Esophagus (tissue), 2 donors: ENCODE measurements around the gene SPINT2. TPM values are rescaled to one million over a fixed set of nuclear protein-coding genes. Genes with fewer than 3 reads are reported as not detected.

Source experiments
- H3K27ac ChIP-seq, 2 donors: one replicate each; pipeline ENCODE4 v1.5.1; 2013; ENCODE audit warnings: low read depth in 2 of 2, mild to moderate bottlenecking in 2 of 2, inconsistent platforms in 1 of 2, low read length in 1 of 2, moderate library complexity in 1 of 2
- H3K27me3 ChIP-seq, 2 donors: one replicate each; pipeline ENCODE4 v1.6.1; 2013; ENCODE audit warnings: low read length in 2 of 2, control low read depth in 1 of 2, mild to moderate bottlenecking in 1 of 2; ENCODE audit not compliant: insufficient read depth in 2 of 2, control insufficient read depth in 1 of 2
- H3K36me3 ChIP-seq, 2 donors: one replicate each; pipeline ENCODE4 v1.6.1; 2013; ENCODE audit warnings: low read length in 1 of 2; ENCODE audit not compliant: control insufficient read depth in 2 of 2, insufficient read depth in 2 of 2
- H3K4me1 ChIP-seq, 2 donors: one replicate each; pipeline ENCODE4 v1.6.1; 2013; ENCODE audit warnings: low read length in 1 of 2; ENCODE audit not compliant: control insufficient read depth in 2 of 2, insufficient read depth in 2 of 2
- H3K4me3 ChIP-seq, 2 donors: one replicate each; pipeline ENCODE4 v1.5.1; 2013; ENCODE audit warnings: low read length in 2 of 2, mild to moderate bottlenecking in 2 of 2, low read depth in 1 of 2, moderate library complexity in 1 of 2
- H3K9me3 ChIP-seq, 2 donors: one replicate each; pipeline ENCODE4 v1.6.1; 2013; ENCODE audit warnings: mild to moderate bottlenecking in 2 of 2, low read depth in 1 of 2, low read length in 1 of 2, moderate library complexity in 1 of 2; ENCODE audit not compliant: control insufficient read depth in 2 of 2, insufficient read depth in 1 of 2
- WGBS, 2 donors: extraction: QIAGEN DNeasy Blood & Tissue Kit; methylation state at CpG; one replicate each; pipeline ENCODE4 v1.1.7; 2013; 5-methylcytosine and 5-hydroxymethylcytosine counted together
- polyA plus RNA-seq, 2 donors: library from polyadenylated mRNA; stranded (reverse); fragments of 200-250 nt; gene quantifications; one replicate each; pipeline ENCODE4 v1.2.3, GENCODE V29; 2013
- donor health status: healthy with polysubstance abuse.
- donor health status: Bipolar disorder and iron deficiency.

The SPINT2 gene
- polyA plus RNA-seq, 2 donors = 230 to 334 TPM

DNA sequence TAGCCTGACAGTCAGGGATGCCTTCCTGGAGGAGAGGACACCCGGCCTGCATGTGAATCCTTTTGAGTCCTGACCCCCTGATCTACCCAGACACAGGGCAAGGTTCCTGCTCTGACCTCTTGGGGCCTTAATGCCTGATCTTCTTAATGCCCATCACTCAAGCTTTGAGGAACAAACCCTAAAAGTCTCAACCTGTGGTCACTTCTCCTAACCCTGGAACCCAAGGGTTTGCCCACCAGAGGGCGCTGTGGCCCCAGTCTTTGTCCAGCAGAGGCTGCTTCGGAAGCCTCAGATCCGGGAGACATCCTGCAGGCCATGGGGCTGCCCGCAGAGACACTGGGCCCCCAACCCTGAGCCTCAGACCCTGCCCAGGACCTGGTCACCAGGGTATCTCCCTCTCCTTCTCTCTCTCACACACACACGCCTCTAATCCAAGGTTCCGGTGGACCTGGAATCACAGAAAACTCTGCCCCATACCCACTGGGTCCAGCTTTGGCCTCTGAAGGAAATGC lies 30.6 kb upstream of the SPINT2 start:
- H3K9me3 ChIP-seq = no peaks in the 10 kb centered on the region
- H3K4me3 ChIP-seq = no peak overlapping the region
- peaks cover 5% of the 10 kb centered on the region in 2 donors for H3K4me1 ChIP-seq
- peaks cover 0 to 11% of the 10 kb centered on the region in 2 donors for H3K27me3 ChIP-seq
- H3K36me3 ChIP-seq = no peaks in the 10 kb centered on the region
- no peak overlapping the region for H3K27ac ChIP-seq
- WGBS, 2 donors = 29 to 32% methylated on average over 7 of the region's 7 CpGs

DNA sequence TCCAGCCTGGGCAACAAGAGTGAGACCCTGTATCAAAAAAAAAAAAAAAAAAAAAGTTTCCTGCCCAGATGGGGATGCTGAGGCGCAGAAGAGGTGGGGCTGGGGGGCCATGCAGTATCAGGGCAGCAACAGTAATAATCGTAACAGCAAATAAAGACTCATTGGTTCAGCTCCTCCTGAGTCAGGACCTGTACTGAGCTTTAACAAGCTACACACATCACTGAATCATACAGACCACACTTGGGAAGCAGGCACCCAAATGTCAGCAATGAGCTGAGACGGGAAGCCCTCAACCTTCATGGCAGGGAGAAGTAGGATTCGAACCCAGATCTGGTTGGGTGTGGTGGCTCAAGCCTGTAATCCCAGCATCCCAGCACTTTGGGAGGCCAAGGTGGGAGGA lies 29.8 kb upstream of the SPINT2 start:
- no peak overlapping the region for H3K27ac ChIP-seq
- H3K36me3 ChIP-seq = no peaks in the 10 kb centered on the region
- H3K4me1 ChIP-seq = no peaks in the 10 kb centered on the region
- 84 to 90% methylated on average over 4 of the region's 4 CpGs for WGBS, 2 donors
- peaks cover 0 to 5% of the 10 kb centered on the region in 2 donors for H3K27me3 ChIP-seq
- H3K4me3 ChIP-seq = no peak overlapping the region
- H3K9me3 ChIP-seq = no peaks in the 10 kb centered on the region

DNA sequence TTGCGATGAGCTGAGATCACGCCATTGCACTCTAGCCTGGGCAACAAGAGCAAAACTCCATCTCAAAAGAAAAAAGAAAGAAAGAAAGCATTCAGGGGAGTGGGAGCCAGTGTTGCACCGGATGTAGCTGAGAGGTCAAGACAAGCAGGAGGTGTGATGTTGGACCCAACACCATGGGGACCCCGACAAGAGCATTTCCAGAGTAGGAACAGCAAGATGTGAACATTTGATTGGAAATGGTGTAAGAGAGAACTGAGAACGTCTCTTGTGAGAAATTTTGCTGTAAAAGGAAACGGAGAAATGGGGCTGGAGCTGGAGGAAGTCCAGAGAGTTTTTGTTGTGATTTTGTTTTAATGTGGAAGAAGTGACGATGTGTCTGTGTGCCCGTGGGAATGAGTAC lies 24.6 kb upstream of the SPINT2 start:
- no peak overlapping the region for H3K4me3 ChIP-seq
- H3K9me3 ChIP-seq = no peaks in the 10 kb centered on the region
- H3K27me3 ChIP-seq = no peaks in the 10 kb centered on the region
- H3K4me1 ChIP-seq = peaks cover 0 to 3% of the 10 kb centered on the region in 2 donors
- no peak overlapping the region for H3K27ac ChIP-seq
- no peaks in the 10 kb centered on the region for H3K36me3 ChIP-seq
- 63 to 68% methylated on average over 8 of the region's 8 CpGs for WGBS, 2 donors

DNA sequence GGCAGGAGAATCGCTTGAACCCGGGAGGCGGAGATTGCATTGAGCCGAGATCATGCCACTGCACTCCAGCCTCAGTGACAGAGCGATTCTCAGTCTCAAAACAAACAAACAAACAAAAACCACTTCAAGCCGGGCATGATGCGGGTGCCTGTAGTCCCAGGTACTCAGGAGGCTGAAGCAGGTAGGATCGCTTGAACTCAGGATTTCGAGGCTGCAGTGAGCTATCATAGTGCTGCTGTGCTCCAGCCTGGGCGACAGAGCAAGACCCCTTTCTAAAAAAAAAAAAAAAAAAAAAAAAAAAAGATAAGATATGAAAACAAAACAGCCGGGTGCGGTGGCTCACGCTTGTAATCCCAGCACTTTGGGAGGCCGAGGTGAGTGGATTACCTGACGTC lies 21.1 kb upstream of the SPINT2 start:
- Histone ChIP-seq H3K9me3 (no peaks in the 10 kb centered on the region), H3K27ac (no peak overlapping the region), H3K4me1 (peaks cover 0 to 3% of the 10 kb centered on the region in 2 donors), H3K36me3 (no peaks in the 10 kb centered on the region), H3K27me3 (no peaks in the 10 kb centered on the region), H3K4me3 (no peak overlapping the region)
- WGBS, 2 donors = 60 to 67% methylated on average over 15 of the region's 15 CpGs

DNA sequence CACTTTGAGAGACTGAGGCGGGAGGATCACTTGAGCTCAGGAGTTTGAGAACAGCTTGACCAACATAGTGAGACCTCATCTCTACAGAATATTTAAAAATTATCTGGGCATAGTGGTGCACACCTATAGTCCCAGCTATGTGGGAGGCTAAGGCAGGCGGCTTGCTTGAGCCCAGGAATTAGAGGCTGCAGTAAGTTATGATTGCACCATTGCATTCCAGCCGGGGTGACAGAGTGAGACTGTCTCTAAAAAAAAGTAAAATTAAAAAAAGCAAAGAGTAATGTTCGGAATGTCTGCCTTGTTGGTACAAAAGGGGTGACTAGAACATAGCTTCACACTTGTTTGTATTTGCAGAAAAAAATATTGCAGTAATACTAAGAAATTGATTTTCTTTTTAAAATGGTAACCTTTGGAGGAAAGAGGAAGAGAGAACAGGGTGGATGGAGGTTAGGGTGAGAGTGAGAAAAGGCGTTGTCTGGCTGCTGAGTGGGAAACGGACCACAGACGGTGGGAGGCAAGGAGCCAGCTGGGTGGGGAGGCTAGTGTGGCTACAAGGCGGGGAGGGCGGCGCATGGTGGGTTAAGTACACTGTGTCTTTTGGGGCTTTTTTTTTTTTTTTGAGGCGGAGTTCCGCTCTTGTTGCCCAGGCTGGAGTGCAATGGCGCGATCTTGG lies 18.4 kb upstream of the SPINT2 start:
- no peaks in the 10 kb centered on the region for H3K36me3 ChIP-seq
- WGBS, 2 donors = 60 to 68% methylated on average over 12 to 14 of the region's 14 CpGs
- peaks cover 0 to 3% of the 10 kb centered on the region in 2 donors for H3K4me1 ChIP-seq
- H3K4me3 ChIP-seq = no peak overlapping the region
- no peaks in the 10 kb centered on the region for H3K27me3 ChIP-seq
- no peaks in the 10 kb centered on the region for H3K9me3 ChIP-seq
- peak overlapping the region in 1 of 2 donors; percentile 52 for H3K27ac ChIP-seq

DNA sequence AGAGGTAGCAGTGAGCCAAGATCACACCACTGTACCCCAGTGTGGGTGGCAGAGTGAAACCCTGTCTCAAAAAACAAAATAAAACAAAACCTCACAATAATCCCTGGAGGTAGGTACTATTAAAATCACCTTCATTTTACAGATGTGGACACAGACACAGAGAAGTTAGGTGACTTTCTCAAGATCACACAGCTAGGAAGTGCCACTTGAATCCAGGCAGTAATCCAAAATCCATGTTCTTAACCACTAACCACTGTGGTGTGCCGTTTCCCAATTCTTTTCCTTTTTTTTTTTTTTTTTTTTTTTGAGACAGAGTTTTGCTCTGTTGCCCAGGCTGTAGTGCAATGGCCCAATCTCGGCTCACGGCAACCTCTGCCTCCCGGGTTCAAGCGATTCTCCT lies 17.2 kb upstream of the SPINT2 start:
- peak overlapping the region in 1 of 2 donors; percentile 27 for H3K27ac ChIP-seq
- no peaks in the 10 kb centered on the region for H3K9me3 ChIP-seq
- H3K36me3 ChIP-seq = no peaks in the 10 kb centered on the region
- no peaks in the 10 kb centered on the region for H3K27me3 ChIP-seq
- no peak overlapping the region for H3K4me3 ChIP-seq
- WGBS, 2 donors = 65 to 69% methylated on average over 4 to 5 of the region's 5 CpGs
- peaks cover 2 to 9% of the 10 kb centered on the region in 2 donors for H3K4me1 ChIP-seq

DNA sequence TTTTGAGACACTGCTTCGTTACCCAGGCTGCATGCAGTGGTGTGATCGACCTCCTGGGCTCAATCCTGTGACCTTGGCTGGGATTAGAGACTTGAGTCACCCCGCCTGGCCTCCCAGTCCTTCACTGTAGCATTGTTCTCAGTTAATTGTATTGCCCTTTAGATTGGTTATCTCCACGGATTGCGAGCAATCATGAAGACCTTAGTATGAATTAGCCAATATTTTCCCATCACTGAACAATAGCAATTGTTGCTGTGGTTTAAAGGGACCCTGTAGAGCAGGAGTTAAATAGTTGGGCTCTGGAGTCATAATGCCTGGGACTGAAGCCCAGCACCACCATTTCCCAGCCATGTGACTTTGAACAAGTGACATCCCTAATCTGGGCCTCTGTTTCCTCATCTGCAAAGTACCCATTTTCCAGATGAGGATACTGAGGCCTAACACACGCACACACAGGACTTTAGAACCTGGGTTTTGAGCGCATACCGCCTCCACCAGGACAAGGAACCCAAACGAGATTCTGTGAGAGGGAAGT lies 16.6 kb upstream of the SPINT2 start:
- H3K4me1 ChIP-seq = peaks cover 2 to 9% of the 10 kb centered on the region in 2 donors
- peak overlapping the region in 1 of 2 donors; percentile 21 for H3K27ac ChIP-seq
- no peaks in the 10 kb centered on the region for H3K9me3 ChIP-seq
- H3K4me3 ChIP-seq = no peak overlapping the region
- no peaks in the 10 kb centered on the region for H3K27me3 ChIP-seq
- H3K36me3 ChIP-seq = no peaks in the 10 kb centered on the region
- 69 to 75% methylated on average over 9 of the region's 9 CpGs for WGBS, 2 donors

DNA sequence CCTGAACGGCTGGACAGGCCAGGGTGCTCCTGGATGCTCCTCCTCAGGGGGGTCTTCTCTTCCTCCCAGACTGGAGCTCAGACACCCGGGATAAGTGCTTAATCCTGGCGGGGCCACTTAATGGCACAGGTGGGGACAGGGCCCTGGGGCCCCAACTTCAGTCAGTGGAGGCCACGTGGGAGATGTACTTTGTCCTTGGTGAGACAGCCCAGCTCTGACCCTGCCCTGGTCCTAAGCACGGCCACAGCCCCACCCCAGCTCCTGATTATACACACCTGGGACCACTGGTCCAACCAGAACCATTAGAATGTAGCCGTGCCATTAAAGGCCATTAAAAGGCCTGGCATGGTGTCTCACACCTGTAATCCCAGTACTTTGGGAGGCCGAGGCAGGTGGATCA lies 16.0 kb upstream of the SPINT2 start:
- Histone ChIP-seq H3K4me1 (peaks cover 2 to 9% of the 10 kb centered on the region in 2 donors), H3K9me3 (no peaks in the 10 kb centered on the region), H3K36me3 (no peaks in the 10 kb centered on the region), H3K27ac (peak overlapping the region in 1 of 2 donors; percentile 21), H3K4me3 (no peak overlapping the region), H3K27me3 (no peaks in the 10 kb centered on the region)
- 78 to 79% methylated on average over 7 of the region's 7 CpGs for WGBS, 2 donors

DNA sequence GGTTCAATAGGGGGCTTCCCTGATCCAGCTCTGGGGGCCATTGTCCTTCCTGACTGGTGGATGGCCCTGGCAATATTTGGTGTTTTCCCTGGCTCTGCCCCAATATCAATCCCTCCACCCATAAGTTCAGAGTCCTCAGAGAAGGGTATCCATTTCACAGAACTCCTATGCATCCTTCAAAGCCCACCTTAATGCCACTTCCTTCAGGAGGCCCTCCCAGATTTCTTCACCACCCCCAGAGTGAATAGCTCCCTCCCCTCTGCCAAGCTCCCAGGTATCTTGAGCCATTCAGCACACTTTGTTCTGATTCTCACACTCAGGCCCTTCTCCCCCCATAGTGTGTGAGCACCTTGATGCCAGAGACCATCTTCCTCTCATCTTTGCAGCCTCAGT lies 13.9 kb upstream of the SPINT2 start:
- Histone ChIP-seq H3K9me3 (no peaks in the 10 kb centered on the region), H3K36me3 (no peaks in the 10 kb centered on the region), H3K4me1 (peaks cover 2 to 12% of the 10 kb centered on the region in 2 donors), H3K27me3 (no peaks in the 10 kb centered on the region), H3K27ac (no peak overlapping the region), H3K4me3 (no peak overlapping the region)
